Measurements from ENCODE around the gene SMC3. TPM values are rescaled to one million over a fixed set of nuclear protein-coding genes. Genes with fewer than 3 reads are reported as not detected.
A peak's percentile ranks its signal among the peaks of the same experiment; 100 is the strongest.

The SMC3 gene
- total RNA-seq, 2 experiments from 2014 or later: 46.8 to 48.0 TPM

- H3K27ac ChIP-seq (ENCODE audit: low read depth in 1 of 2, low read length in 2 of 2): no peak overlapping the region
- peaks cover 7% of the 10 kb centered on the region for H3K4me1 Mint-ChIP-seq (ENCODE audit: low read depth)
- no peaks in the 10 kb centered on the region for H3K9me3 ChIP-seq (ENCODE audit: control insufficient read depth in 1 of 2, insufficient read depth in 1 of 2, low read length in 2 of 2)
- no peak for ATAC-seq (ENCODE audit: poor library complexity)
- H3K4me3 Mint-ChIP-seq: no peak overlapping the region
- no peaks in the 10 kb centered on the region for H3K27me3 ChIP-seq (ENCODE audit: control insufficient read depth in 1 of 2, insufficient read depth in 2 of 2, low read length in 2 of 2)
- no peak overlapping the region for H3K27ac Mint-ChIP-seq
- CTCF ChIA-PET: no interaction called here
- H3K36me3 ChIP-seq (ENCODE audit: insufficient read depth, low read length): no peaks in the 10 kb centered on the region
- no peak overlapping the region for H3K4me3 ChIP-seq (ENCODE audit: low read length)
- H3K36me3 Mint-ChIP-seq (ENCODE audit: low read depth): peaks cover 6% of the 10 kb centered on the region
- H3K9me3 Mint-ChIP-seq: no peaks in the 10 kb centered on the region
- TF ChIP-seq CTCF (IDR thresholded peaks at IDR 0.05): no peak
- peaks cover 10% of the 10 kb centered on the region for H3K4me1 ChIP-seq (ENCODE audit: insufficient read depth, low read length)
- intact Hi-C loops (cut with DNase I, micrococcal nuclease): loop anchor here in 1 of 2 experiments (10.0 kb wide), 1 partner anchor 558 kb away; the partner anchor contains the start of gene ADD3
- POLR2A ChIA-PET: interaction anchor here (1.5 kb wide), 1 partner anchor 257 kb away, joined by 6 read pairs; the partner anchor contains the start of gene SMNDC1
- peaks cover 29% of the 10 kb centered on the region for H3K27me3 Mint-ChIP-seq
- DNase-seq: no peak
Measured at GRCh38 chr10:110562348-110562747, 5.1 kb upstream of the SMC3 start.

GRCh38 chr10:110563132-110563531, 4.4 kb upstream of the SMC3 start:
- H3K27me3 ChIP-seq (ENCODE audit: control insufficient read depth in 1 of 2, insufficient read depth in 2 of 2, low read length in 2 of 2): no peaks in the 10 kb centered on the region
- Mint-ChIP-seq H3K36me3 (ENCODE audit: low read depth) (peaks cover 11% of the 10 kb centered on the region), H3K27ac (no peak overlapping the region), H3K27me3 (peaks cover 29% of the 10 kb centered on the region), H3K4me3 (no peak overlapping the region), H3K4me1 (ENCODE audit: low read depth) (peaks cover 9% of the 10 kb centered on the region), H3K9me3 (no peaks in the 10 kb centered on the region)
- CTCF ChIA-PET: no interaction called here
- H3K4me3 ChIP-seq (ENCODE audit: low read length): no peak overlapping the region
- ATAC-seq (ENCODE audit: poor library complexity) (no peak), DNase-seq (no peak)
- no peaks in the 10 kb centered on the region for H3K36me3 ChIP-seq (ENCODE audit: insufficient read depth, low read length)
- H3K27ac ChIP-seq (ENCODE audit: low read depth in 1 of 2, low read length in 2 of 2): no peak overlapping the region
- TF ChIP-seq CTCF (IDR thresholded peaks at IDR 0.05): no peak
- H3K9me3 ChIP-seq (ENCODE audit: control insufficient read depth in 1 of 2, insufficient read depth in 1 of 2, low read length in 2 of 2): no peaks in the 10 kb centered on the region
- peaks cover 9% of the 10 kb centered on the region for H3K4me1 ChIP-seq (ENCODE audit: insufficient read depth, low read length)
- intact Hi-C loops (cut with DNase I, micrococcal nuclease): loop anchor here in 1 of 2 experiments (10.0 kb wide), 1 partner anchor 558 kb away; the partner anchor contains the start of gene ADD3
- POLR2A ChIA-PET: interaction anchor here (1.5 kb wide), 1 partner anchor 258 kb away, joined by 6 read pairs; the partner anchor contains the start of gene SMNDC1

- H3K27me3 Mint-ChIP-seq: peaks cover 24% of the 10 kb centered on the region
- Histone ChIP-seq H3K36me3 (ENCODE audit: insufficient read depth, low read length) (peaks cover 2% of the 10 kb centered on the region), H3K4me3 (ENCODE audit: low read length) (peak overlapping the region; percentile 96), H3K4me1 (ENCODE audit: insufficient read depth, low read length) (peaks cover 24% of the 10 kb centered on the region), H3K9me3 (ENCODE audit: control insufficient read depth in 1 of 2, insufficient read depth in 1 of 2, low read length in 2 of 2) (no peaks in the 10 kb centered on the region), H3K27me3 (ENCODE audit: control insufficient read depth in 1 of 2, insufficient read depth in 2 of 2, low read length in 2 of 2) (no peaks in the 10 kb centered on the region), H3K27ac (ENCODE audit: low read depth in 1 of 2, low read length in 2 of 2) (peak overlapping the region; percentile 79 to 83)
- H3K9me3 Mint-ChIP-seq: no peaks in the 10 kb centered on the region
- ChIA-PET POLR2A (interaction anchor here (0.5 to 3.9 kb wide), 7 partner anchors 32 to 436 kb away, joined by 3 to 20 read pairs (median 4); partner anchors contain the start of genes BBIP1, SHOC2 and SMNDC1), CTCF (interaction anchor here (1.2 kb wide), 1 partner anchor 261 kb away, joined by 5 read pairs; no protein-coding TSS in a partner anchor)
- DNase-seq: no peak
- H3K4me3 Mint-ChIP-seq: peak overlapping the region; percentile 98
- H3K27ac Mint-ChIP-seq: peak overlapping the region; percentile 97
- TF ChIP-seq CTCF (IDR thresholded peaks at IDR 0.05): no peak
- peaks cover 38% of the 10 kb centered on the region for H3K36me3 Mint-ChIP-seq (ENCODE audit: low read depth)
- intact Hi-C loops (cut with DNase I, micrococcal nuclease): loop anchor here in 1 of 2 experiments (5.0 to 10.0 kb wide), 4 partner anchors 69 to 562 kb away; partner anchors contain the start of genes ADD3 and DUSP5
- no peak for ATAC-seq (ENCODE audit: poor library complexity)
- H3K4me1 Mint-ChIP-seq (ENCODE audit: low read depth): peaks cover 42% of the 10 kb centered on the region
Measured at GRCh38 chr10:110566472-110567200, 859 bp upstream of the SMC3 start.
